ENCODE data around the gene TCIRG1.

The TCIRG1 gene

DNA sequence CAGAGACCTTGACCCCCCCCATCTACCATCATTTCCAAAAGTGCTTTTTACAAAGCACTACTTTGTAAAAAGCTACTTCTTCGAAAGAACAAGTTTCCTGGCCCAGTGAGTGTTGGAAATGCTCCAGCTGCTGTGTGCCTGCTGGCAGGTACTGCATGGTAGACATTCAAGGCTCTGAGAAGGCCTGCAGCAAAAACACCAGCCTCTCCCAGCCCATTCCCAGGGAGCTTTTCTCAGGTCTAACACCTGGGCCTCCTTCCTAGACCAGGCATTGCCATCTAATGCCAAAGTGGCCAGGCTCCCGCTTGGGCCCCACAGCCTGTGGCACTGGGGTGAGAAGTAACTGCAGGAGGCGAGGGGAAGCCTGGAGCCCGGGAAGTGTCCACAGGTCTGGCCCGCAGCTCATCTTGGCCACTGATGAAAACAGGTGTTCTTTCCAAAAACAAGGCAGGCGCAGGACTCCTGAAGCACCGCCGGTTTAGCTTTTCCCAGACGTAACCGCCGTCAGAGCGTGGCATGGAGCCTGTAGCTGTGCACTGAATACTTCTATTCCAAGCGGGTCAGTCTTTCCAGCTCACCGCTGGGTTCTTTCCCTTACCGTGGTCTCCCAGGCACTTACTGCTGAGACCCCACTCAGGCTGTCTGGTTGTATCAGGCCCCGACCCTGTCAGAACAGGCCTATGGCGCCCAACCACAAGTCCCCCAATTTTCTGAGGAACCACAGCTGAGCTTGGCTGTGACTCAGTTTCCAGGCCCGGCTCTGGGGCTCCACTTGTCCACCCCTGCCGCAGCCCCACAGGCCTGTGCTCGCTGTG lies 1.2 kb upstream of the TCIRG1 start:
- Mint-ChIP-seq H3K27ac (peak overlapping the region; percentile 92 to 98), H3K4me3 (peak overlapping the region; percentile 19 to 66), H3K27me3 (no peaks in the 10 kb centered on the region), H3K9me3 (no peaks in the 10 kb centered on the region), H3K4me1 (peaks cover 58% of the 10 kb centered on the region)
- ATAC-seq (no peak), DNase-seq (no peak)

DNA sequence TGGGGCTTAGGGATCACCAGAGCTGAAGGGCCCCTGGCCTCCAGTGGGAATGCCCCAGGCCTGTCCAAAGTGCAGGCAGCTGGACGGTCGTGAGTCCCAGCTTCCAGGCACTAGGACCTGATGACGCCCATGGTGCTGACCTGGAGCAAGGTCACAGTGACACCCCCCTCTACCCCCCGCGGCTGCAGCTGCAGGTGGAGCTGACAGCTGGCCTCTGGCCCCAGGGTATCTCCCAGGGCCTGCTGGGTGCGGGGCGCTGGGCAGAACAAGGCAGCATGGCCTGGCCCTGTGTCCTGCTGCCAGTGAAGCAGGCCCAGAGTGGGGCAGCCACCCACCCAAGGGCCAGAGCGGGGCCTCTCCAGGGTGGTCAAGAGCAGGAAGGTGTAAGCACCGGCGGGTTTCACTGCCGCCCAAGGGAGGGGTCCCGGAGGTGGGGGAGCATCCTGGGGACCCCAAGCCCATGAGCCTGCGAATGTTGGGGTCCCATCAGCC lies 553 bp upstream of the TCIRG1 start:
- no peak overlapping the region for H3K27ac Mint-ChIP-seq
- peak overlapping the region; percentile 92 to 93 for H3K4me3 Mint-ChIP-seq
- no peak for ATAC-seq
- H3K27me3 Mint-ChIP-seq, result no peaks in the 10 kb centered on the region
- H3K4me1 Mint-ChIP-seq, result peaks cover 58% of the 10 kb centered on the region
- DNase-seq, result no peak
- H3K9me3 Mint-ChIP-seq, result no peaks in the 10 kb centered on the region

DNA sequence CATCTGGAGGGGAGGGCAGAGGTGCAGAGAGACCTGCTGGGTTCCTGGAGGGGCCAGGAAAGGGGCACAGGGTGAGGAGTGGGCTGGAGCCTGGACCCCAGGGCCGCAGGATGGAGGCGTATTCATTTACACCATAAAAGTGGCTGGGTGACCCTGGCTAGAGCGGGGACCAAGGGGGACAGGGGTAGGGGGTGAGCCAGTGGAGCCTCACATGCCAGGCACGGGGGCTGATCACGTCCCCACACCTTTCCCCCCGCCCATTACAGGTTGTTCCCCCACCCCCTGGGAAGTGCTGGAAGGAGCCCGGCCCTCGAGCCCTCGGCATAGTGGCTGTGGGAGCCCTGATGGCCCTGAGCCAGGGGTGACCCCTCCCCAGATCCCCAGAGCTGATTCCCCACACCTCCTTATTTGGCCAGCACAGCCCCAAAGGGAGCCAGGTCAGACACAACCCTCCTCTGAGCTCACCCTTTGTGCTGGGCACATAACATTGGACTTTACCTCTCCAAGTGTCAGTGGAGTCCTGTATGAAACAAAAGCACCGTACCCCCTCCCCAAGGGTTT lies 781 bp downstream of the TCIRG1 start:
- ATAC-seq (peak; percentile 6), DNase-seq (peak in 1 of 2 donors; percentile 19)
- Mint-ChIP-seq H3K9me3 (no peaks in the 10 kb centered on the region), H3K4me1 (peaks cover 58% of the 10 kb centered on the region), H3K27ac (peak overlapping the region; percentile 90 to 99), H3K27me3 (no peaks in the 10 kb centered on the region), H3K4me3 (peak overlapping the region; percentile 92 to 93)

DNA sequence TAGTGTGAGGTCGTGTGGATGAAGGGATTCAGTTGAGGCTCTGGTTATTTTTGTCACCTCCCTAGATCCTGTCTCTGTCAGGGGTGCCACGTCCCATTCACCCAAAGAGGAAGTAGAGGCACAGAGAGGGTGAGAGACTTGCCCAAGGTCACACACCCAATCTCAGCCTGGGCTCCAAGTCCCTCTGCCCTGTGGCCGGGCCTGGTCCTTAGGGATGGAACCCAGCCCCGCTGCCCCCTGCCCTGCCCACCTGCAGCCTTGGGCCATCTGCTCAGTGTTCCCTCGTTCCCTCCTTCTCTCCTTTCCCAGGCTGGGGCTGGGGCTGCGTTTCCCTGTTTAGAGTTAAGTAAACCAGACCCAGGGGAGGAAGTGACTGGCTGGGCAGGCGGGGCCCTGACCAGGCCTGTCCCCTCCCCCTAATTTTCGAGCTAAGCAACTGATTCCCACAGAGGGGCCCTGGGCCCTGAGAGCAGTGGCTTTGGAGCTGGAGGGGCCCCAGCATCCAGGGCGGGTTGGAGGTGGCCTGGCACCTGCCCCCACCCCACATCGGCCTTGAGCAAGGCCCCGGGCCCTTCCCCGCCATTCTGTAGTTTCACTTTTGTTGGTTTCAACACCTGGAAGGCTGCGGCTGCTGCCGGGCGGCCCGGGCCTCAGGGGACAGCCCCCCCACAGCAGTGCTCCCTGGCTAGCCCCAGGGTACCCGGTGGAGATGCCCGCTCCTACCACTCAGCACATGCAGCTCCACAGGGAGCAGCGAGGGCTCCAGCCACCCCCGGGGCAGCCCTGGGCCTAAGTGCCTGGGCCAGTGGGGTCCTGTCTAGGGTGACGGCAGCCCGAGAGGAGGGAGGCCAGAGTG lies 1.5 kb downstream of the TCIRG1 start:
- DNase-seq (peak; percentile 55 to 75), ATAC-seq (peak; percentile 75)
- Mint-ChIP-seq H3K4me3 (peak overlapping the region; percentile 92 to 93), H3K27ac (peak overlapping the region; percentile 90 to 99), H3K9me3 (no peaks in the 10 kb centered on the region), H3K4me1 (peaks cover 58% of the 10 kb centered on the region), H3K27me3 (no peaks in the 10 kb centered on the region)

DNA sequence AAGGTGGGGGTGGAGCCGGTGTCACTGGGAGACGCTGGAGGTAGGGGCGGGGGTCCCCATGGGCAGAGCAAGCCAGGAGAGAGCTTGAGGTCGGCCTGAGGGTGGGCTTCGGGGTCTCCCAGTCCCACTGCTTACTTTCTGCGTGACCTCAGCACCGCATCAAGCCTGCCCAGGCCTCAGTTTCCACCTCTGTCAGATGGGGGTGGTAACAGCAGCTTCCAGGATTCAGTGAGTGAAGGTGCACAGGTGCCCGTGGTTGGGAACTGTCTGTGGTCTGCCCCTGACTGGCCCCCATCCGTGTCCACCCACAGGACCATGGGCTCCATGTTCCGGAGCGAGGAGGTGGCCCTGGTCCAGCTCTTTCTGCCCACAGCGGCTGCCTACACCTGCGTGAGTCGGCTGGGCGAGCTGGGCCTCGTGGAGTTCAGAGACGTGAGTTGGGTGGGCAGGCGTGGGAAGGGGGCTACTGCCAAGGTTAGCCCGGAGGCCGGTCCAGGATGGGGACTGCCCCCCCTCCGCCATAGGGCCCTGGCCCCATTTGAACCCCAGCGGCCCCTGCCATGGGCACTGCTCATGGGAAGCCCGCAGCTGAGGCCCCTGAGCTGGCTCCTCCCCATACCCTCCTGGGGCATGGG lies 2.2 kb downstream of the TCIRG1 start:
- H3K9me3 Mint-ChIP-seq, result no peaks in the 10 kb centered on the region
- no peak for DNase-seq
- no peak for ATAC-seq
- H3K27me3 Mint-ChIP-seq, result no peaks in the 10 kb centered on the region
- H3K4me3 Mint-ChIP-seq, result peak overlapping the region; percentile 92 to 93
- H3K27ac Mint-ChIP-seq, result peak overlapping the region in 1 of 2 donors; percentile 99
- H3K4me1 Mint-ChIP-seq, result peaks cover 53% of the 10 kb centered on the region

DNA sequence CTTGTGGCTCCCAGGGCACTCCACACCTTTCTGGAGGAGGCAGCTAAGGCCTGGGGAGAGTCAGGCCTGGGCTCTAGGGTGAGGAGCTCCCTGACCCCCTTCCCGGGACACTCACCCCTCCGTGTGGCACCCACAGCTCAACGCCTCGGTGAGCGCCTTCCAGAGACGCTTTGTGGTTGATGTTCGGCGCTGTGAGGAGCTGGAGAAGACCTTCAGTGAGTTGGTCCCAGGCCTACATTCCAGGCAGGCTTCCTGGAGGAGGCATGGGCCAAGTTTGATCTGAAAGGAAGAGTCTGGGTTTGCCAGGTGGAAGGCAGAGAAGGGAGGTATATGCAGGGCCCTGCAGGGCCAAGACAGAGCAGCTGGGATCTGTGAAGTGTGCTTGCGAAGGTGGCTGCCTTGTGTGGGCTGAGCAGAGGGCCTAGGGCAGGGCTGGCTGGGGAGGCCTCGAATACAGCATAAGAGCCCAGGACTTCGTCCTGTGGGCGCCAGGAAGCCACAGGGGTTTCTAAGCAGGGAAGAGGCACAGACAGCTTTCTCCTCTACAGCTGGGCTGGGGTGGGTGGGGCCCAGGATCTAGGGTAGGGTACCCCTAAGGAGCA lies 2.9 kb downstream of the TCIRG1 start:
- DNase-seq (no peak), ATAC-seq (no peak)
- Mint-ChIP-seq H3K27ac (peak overlapping the region in 1 of 2 donors; percentile 74), H3K4me1 (peaks cover 47% of the 10 kb centered on the region), H3K9me3 (no peaks in the 10 kb centered on the region), H3K27me3 (no peaks in the 10 kb centered on the region), H3K4me3 (peak overlapping the region in 1 of 2 donors; percentile 41)

DNA sequence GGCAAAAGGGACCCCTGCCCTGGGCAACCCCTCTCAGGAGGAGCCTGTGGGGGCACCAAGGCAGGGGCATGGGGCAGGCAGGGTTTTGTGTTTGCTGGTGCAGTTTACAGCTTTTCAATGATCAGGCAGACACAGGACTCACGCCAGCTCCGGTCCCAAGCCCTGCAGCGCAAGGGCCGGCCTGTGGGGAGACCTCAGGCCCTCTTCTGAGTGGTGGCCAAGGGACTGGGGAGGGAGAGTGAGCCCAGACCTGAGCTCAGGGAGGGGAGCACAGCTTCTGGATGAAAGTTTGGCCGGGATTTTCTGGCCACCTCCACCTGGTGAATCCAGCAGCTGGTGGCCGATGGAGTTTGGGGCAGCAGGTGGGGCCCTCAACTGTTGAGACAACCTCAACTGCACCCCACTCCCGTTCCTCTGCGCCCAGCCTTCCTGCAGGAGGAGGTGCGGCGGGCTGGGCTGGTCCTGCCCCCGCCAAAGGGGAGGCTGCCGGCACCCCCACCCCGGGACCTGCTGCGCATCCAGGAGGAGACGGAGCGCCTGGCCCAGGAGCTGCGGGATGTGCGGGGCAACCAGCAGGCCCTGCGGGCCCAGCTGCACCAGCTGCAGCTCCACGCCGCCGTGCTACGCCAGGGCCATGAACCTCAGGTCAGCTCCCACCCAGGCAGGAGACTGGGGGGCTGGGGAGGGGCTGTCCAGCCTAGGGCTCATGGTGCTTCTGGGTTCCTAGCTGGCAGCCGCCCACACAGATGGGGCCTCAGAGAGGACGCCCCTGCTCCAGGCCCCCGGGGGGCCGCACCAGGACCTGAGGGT lies 3.6 kb downstream of the TCIRG1 start:
- ATAC-seq (no peak), DNase-seq (no peak)
- no peaks in the 10 kb centered on the region for H3K27me3 Mint-ChIP-seq
- no peaks in the 10 kb centered on the region for H3K9me3 Mint-ChIP-seq
- H3K27ac Mint-ChIP-seq, result no peak overlapping the region
- H3K4me3 Mint-ChIP-seq, result no peak overlapping the region
- H3K4me1 Mint-ChIP-seq, result peaks cover 40% of the 10 kb centered on the region

DNA sequence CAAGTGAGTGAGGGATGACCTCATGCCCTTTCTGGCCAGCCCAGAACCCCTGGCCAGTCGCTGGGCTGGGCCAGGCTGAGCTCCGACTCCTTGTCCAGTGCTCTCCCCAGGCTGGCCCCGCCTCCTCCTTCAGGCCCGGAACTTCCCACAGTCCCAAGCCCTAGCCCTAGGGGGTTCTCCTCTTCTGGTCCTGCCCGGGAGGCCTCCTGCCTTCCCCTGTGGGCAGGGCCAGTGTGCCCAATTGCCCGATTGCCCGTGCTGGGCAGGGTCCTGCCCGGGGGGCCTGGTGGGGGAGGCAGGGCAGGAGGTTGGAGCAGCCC lies 4.2 kb downstream of the TCIRG1 start:
- ATAC-seq, result no peak
- H3K9me3 Mint-ChIP-seq, result no peaks in the 10 kb centered on the region
- no peak overlapping the region for H3K27ac Mint-ChIP-seq
- DNase-seq, result no peak
- H3K4me3 Mint-ChIP-seq, result no peak overlapping the region
- H3K4me1 Mint-ChIP-seq, result peaks cover 34% of the 10 kb centered on the region
- no peaks in the 10 kb centered on the region for H3K27me3 Mint-ChIP-seq

DNA sequence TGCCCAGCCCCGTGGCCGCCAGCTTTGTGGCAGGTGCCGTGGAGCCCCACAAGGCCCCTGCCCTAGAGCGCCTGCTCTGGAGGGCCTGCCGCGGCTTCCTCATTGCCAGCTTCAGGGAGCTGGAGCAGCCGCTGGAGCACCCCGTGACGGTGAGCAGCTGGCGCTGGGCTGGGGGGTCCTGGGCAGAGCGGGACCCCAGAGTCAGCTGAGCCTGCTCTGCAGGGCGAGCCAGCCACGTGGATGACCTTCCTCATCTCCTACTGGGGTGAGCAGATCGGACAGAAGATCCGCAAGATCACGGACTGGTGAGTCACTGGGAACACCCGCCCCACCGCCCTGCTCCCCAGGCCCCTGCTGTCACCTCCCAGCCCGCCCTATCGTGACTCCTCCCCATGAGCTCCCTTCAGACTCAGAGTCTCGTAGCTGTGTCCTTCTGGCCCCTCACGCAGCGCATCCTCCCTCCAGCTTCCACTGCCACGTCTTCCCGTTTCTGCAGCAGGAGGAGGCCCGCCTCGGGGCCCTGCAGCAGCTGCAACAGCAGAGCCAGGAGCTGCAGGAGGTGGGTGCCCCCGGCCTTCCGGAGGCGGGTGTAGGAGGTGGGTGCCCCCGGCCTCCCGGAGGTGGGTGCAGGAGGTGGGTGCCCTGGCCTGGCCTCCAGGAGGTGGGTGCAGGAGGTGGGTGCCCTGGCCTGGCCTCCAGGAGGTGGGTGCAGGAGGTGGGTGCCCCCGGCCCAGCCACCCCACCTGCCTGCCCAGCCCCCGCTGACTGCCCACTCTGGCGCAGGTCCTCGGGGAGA lies 4.7 kb downstream of the TCIRG1 start:
- DNase-seq, result no peak
- no peak overlapping the region for H3K4me3 Mint-ChIP-seq
- peaks cover 28% of the 10 kb centered on the region for H3K4me1 Mint-ChIP-seq
- no peaks in the 10 kb centered on the region for H3K9me3 Mint-ChIP-seq
- H3K27me3 Mint-ChIP-seq, result no peaks in the 10 kb centered on the region
- ATAC-seq, result no peak
- H3K27ac Mint-ChIP-seq, result no peak overlapping the region

DNA sequence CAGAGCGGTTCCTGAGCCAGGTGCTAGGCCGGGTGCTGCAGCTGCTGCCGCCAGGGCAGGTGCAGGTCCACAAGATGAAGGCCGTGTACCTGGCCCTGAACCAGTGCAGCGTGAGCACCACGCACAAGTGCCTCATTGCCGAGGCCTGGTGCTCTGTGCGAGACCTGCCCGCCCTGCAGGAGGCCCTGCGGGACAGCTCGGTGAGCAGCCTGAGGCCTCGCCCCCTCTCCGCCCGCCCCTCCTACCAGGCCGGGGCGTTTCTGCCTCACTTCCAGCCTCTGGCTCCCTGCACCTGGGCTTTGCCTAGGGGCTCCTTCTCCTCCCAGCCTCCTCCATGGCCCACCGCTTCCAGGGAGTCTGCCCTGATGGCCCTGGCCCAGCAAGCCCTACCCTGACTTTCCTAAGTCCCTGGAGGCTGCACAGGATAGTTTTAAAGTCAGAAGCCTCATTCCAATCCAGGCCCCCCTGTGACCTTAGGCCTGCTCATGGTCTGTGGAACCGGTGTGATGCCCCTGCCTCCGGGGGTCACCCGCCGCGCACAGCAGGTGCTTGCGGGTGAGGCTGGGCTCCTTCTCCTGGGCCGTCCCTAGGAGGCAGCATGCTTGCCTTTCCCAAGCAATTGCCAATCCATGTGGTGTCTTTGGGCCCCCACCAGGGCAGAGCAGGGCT lies 5.5 kb downstream of the TCIRG1 start:
- H3K4me3 Mint-ChIP-seq, result no peak overlapping the region
- H3K9me3 Mint-ChIP-seq, result no peaks in the 10 kb centered on the region
- H3K27me3 Mint-ChIP-seq, result no peaks in the 10 kb centered on the region
- H3K4me1 Mint-ChIP-seq, result peaks cover 25% of the 10 kb centered on the region
- peak overlapping the region in 1 of 2 donors; percentile 33 for H3K27ac Mint-ChIP-seq
- no peak for ATAC-seq
- no peak for DNase-seq

DNA sequence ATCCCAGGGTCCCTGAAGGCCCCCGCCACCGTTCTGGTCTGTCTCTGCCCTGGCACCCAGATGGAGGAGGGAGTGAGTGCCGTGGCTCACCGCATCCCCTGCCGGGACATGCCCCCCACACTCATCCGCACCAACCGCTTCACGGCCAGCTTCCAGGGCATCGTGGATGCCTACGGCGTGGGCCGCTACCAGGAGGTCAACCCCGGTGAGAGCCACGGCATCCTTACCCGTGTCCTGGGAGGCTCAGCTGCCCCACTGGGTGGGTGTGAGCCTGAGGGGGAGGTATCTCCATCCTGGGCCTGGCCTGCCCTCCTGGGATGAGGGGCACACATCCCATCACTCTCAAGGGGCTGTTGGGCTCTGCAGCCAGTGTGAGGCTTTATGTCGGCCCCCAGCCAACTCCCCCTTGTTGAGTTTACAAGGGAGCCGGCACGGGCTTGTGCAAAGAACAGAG lies 6.1 kb downstream of the TCIRG1 start:
- ATAC-seq (no peak), DNase-seq (no peak)
- H3K27ac Mint-ChIP-seq, result no peak overlapping the region
- no peak overlapping the region for H3K4me3 Mint-ChIP-seq
- H3K9me3 Mint-ChIP-seq, result no peaks in the 10 kb centered on the region
- peaks cover 18% of the 10 kb centered on the region for H3K4me1 Mint-ChIP-seq
- no peaks in the 10 kb centered on the region for H3K27me3 Mint-ChIP-seq

DNA sequence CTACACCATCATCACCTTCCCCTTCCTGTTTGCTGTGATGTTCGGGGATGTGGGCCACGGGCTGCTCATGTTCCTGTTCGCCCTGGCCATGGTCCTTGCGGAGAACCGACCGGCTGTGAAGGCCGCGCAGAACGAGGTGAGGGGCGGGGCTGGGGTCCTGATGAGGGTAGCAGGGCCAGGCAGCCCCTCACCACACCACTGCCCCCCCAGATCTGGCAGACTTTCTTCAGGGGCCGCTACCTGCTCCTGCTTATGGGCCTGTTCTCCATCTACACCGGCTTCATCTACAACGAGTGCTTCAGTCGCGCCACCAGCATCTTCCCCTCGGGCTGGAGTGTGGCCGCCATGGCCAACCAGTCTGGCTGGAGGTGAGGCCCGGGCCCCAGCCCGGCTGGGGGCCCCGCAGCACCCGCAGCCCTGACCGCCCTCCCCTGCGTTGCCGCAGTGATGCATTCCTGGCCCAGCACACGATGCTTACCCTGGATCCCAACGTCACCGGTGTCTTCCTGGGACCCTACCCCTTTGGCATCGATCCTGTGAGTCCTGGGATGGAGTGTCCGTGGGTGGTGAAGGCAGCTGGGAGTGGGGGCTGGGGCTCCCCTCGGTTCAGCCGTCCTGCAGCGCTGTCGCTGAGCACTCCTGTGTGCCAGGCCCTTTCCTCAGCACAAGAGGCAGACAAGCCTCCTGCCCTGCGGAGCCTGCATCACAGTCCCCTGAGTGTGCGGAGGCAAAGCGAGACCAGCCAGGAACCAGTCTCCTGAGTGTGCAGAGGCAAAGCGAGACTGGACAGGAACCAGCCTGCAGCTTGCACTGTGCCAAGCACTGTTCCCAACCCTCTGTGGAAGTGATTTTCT lies 8.8 kb downstream of the TCIRG1 start:
- Mint-ChIP-seq H3K4me1 (no peaks in the 10 kb centered on the region), H3K27ac (peak overlapping the region; percentile 87 to 92), H3K27me3 (no peaks in the 10 kb centered on the region), H3K9me3 (no peaks in the 10 kb centered on the region), H3K4me3 (no peak overlapping the region)
- ATAC-seq (no peak), DNase-seq (no peak)
